22Rv1 (cell line): ENCODE measurements around the gene ST8SIA6.
"Not testable (repeated sequence)": the region's sequence is repeated elsewhere in the genome, so short reads cannot be mapped to it uniquely, and the experiment has no call there.

Experiments used
- H3K27ac ChIP-seq: fragments of 450-650 bp; 2 replicates; pipeline ENCODE4 v1.5.1; 2017
- ZFX ChIP-seq: fragments of 450-650 bp; IDR thresholded peaks from 2 replicates; pipeline ENCODE4 v1.6.1; 2017; ENCODE audit warnings: antibody characterized with exemption, borderline replicate concordance
- TF ChIP-seq, protein P1 (sequence below): fragments of 450-650 bp; IDR thresholded peaks from 2 replicates; pipeline ENCODE4 v1.5.1; 2017; ENCODE audit warnings: mild to moderate bottlenecking

Gene ST8SIA6

DNA sequence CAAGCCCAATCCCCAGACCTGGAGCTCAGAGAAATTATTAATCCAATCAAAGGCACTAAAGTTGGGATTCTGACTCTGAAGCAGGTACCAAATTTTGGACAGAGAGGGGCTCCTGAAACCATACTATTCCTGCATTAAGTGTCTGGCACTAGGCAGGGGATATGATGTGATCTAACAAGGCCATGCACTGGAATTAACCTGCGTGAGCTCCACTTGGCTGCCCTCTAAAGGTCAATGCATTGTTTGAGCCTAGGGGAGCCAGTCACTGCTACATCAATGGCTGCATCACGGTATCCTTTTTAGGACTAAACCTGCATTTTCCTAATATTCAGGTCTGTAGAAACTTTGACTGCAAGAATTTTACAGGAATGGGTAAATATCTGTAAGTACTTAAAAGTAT lies 42.1 kb downstream of the ST8SIA6 start:
- TF ChIP-seq ZFX = no peak
- TF ChIP-seq, protein P1, sequence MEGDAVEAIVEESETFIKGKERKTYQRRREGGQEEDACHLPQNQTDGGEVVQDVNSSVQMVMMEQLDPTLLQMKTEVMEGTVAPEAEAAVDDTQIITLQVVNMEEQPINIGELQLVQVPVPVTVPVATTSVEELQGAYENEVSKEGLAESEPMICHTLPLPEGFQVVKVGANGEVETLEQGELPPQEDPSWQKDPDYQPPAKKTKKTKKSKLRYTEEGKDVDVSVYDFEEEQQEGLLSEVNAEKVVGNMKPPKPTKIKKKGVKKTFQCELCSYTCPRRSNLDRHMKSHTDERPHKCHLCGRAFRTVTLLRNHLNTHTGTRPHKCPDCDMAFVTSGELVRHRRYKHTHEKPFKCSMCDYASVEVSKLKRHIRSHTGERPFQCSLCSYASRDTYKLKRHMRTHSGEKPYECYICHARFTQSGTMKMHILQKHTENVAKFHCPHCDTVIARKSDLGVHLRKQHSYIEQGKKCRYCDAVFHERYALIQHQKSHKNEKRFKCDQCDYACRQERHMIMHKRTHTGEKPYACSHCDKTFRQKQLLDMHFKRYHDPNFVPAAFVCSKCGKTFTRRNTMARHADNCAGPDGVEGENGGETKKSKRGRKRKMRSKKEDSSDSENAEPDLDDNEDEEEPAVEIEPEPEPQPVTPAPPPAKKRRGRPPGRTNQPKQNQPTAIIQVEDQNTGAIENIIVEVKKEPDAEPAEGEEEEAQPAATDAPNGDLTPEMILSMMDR = peak; percentile 34
- H3K27ac ChIP-seq = no peak overlapping the region

DNA sequence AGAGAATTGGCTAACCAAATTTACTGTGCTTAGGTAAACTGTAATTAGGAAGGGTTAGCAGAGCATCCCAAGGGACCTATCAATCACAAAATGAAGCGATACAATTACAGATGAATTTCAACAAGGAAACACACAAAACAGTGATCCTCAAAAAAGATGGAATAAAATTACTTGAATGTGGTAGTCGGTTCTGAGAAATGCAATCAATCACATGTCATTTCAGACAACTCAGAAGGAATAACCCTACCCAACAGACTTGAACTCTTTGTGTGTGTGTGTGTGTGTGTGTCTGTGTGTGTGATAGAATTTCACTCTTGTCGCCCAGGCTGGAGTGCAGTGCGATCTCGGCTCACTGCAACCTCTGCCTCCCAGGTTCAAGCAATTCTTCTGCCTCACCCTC lies 43.5 kb downstream of the ST8SIA6 start:
- no peak for TF ChIP-seq ZFX
- TF ChIP-seq, protein P1 = no peak
- no peak overlapping the region for H3K27ac ChIP-seq

GRCh38 chr10:17409170-17409733 lies 45.1 kb downstream of the ST8SIA6 start:
- H3K27ac ChIP-seq = no peak overlapping the region
- no peak for TF ChIP-seq ZFX
- TF ChIP-seq, protein P1 = peak; percentile 41

GRCh38 chr10:17407047-17407446 lies 47.3 kb downstream of the ST8SIA6 start:
- H3K27ac ChIP-seq = no peak overlapping the region
- TF ChIP-seq, protein P1 = no peak
- no peak for TF ChIP-seq ZFX

GRCh38 chr10:17406036-17406834 lies 48.2 kb downstream of the ST8SIA6 start:
- H3K27ac ChIP-seq = no peak overlapping the region
- no peak for TF ChIP-seq ZFX
- TF ChIP-seq, protein P1 = no peak

DNA sequence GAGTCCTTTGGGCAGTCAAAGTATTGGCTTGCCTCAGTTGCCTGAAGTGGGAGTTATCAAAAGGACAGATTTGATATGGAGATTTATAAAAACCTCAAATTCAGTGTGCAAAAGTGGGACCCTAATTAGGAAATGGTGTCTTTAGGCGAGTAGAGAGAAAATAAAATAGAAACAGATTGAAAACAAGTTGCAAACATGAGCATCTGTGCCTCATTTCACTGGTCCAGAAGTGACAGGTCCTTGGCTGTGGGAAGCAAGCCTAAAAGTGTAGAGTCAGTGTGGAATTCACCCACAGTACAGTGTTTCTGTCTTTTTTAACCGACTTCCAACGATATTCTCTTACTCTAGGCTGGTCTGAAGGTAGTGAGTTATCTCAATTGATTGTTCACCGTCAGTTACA lies 51.2 kb downstream of the ST8SIA6 start:
- TF ChIP-seq, protein P1 = no peak
- no peak for TF ChIP-seq ZFX

DNA sequence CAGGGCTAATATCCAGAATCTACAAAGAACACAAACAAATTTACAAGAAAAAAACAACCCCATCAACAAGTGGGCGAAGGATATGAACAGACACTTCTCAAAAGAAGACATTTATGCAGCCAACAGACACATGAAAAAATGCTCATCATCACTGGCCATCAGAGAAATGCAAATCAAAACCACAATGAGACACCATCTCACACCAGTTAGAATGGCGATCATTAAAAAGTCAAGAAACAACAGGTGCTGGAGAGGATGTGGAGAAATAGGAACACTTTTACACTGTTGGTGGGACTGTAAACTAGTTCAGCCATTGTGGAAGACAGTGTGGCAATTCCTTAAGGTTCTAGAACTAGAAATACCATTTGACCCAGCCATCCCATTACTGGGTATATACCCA lies 52.4 kb downstream of the ST8SIA6 start:
- not testable (repeated sequence) for H3K27ac ChIP-seq

More for the DNA sequence above, 51.2 kb downstream of the ST8SIA6 start:
- H3K27ac ChIP-seq = no peak overlapping the region
